ENCODE measurements around the gene TTC22.
"Not testable (repeated sequence)": the region's sequence is repeated elsewhere in the genome, so short reads cannot be mapped to it uniquely, and the experiment has no call there.

Gene TTC22

DNA sequence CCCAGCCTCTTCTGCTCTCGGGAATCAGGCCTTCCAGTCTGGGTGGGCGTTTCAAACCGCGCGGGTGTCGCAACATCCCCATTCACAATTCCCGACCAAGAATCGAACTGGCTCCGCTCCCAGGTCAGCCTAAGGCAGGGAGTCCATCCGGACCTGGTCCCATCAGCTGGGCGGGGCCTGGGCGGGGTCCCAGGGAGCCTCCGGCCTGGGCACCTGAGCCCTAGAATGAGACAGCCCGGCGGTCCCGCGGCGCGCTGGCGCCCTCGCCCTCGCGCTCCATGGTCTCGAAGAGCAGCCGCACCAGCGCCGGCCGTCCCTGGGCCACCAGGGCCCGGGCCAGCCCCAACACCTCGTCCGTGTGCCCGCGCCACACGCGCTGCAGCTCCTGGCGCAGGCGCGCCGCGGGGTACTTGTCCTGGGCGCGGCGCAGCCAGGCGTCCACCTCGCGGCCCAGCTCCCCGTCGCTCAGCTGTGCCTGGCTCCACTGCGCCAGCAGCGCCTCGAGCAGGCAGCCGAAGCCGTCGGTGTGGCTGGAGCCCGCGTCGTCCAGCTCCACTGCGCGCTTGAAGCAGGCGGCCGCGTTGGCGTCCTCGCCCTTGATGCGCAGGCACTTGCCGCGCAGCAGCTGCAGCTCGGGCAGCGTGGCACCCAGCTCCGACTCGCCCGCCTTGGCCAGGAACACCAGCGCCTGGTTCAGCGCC is 19.9 kb downstream of the TTC22 start:
- DNase-seq, result no peak

- no peak for DNase-seq
Measured at GRCh38 chr1:54777431-54777830, 23.7 kb downstream of the TTC22 start.

- no peak for DNase-seq
Measured at GRCh38 chr1:54777011-54777410, 24.1 kb downstream of the TTC22 start.

DNA sequence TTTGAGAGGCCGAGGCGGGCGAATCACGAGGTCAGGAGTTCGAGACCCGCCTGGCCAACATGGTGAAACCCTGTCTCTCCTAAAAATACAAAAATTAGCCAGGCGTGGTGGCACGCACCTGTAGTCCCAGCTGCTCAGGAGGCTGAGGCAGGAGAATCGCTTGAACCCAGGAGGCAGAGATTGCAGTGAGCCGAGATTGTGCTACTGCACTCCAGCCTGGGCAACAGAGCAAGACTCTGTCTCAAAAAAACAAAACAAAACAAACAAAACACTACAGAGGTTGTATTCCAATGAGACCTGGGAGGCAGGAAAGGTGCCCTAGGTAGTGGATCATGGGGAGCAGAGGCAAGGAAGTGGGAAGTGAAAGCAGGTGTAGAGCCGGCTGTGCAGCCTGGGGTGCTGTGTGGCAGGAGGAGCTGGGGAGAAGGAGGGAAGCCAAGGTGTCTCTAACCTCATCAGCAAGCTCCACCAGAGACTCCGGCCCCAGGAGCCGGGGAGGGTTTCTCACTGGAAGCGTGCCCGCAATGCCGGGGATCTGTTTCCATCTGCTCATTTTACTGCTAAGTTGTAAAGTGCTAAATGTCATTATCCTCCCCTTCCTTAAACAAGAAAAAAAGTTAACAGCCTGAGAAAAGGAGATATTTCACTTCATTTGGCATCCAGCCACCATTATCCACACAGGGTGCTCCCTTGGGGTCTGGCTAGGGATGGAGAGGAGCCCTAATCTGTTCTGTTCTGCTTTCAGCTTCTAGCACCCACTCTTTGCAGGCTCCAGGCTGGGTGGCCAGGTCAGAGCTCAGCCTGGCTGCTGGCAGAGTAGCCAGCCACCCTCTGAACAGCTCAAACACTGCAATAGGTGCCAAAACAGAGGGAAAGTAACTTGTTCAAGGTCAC is 25.0 kb downstream of the TTC22 start:
- DNase-seq, result not testable (repeated sequence)

DNA sequence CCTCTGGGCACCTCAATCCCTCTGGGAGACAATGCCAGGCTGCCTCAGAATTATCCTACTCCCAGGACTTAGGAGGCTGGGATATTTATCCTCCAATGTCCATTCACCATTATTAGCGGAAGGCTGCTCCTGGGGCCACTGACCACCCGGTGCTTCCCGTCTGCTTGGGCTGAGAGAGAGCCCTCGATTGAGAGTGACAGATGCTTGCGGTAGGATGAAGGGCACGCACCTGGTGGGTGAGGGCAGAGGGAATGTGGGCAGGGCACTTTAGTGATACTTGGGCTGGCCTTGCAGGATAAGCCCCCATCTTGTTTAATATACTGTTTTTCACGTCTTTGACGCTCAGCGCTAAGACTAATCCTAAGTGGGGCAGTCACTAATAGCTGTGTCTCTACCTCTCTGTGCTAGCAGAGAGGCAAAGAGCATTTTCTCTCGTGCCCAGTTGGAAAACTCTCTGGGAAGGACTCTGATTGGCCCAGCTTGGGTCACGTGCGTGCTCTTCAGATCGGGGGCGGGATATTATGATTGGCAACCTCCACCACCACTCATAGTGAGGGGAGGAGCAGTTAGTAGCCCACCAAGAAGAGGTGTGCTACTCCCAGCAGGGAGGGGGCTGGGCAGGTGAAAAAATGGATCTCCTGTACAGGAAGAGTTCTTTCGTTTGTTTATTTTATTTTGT is 26.2 kb downstream of the TTC22 start:
- DNase-seq, result peak; percentile 36

DNA sequence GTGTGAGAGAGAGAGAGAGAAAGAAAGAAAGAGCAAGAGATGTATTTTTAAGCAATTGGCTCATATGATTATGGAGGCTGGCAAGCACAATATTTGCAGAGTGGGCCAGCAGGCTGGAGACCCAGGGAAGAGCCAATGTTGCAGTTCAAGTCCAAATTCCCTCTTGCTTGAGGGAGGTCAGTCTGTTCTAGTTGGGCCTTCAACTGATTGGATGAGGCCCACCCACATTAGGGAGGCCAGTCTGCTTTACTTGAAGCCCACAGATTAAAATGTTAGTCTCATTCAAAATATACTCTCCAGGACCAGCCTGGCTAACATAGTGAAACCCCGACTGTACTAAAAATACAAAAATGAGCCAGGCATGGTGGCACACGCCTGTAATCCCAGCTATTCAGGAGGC is 28.2 kb downstream of the TTC22 start:
- no peak for DNase-seq

GRCh38 chr1:54768093-54768492 is 33.0 kb downstream of the TTC22 start:
- no peak for DNase-seq

DNA sequence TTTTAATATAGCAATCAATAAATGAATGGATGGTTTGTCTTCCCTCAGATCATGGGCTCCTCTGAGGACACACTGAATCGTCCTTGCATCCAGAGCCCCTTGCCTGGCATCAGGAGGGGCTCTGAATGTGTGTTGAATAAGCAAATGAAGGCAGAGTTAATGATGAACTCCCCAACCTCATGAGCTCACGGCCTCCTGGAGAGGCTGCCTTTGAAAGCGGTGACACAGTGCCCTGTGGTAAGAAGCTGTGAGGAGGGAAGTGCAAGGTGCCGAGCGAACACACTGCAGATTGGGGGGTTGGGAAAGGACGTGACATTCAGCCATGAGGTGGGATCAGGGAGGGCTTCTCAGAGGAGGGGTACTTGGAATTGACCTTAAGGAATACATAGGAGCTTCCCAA is 33.6 kb downstream of the TTC22 start:
- no peak for DNase-seq

GRCh38 chr1:54766726-54767125 is 34.4 kb downstream of the TTC22 start:
- no peak for DNase-seq

GRCh38 chr1:54764922-54765561 is 36.1 kb downstream of the TTC22 start:
- DNase-seq, result no peak

- peak; percentile 100 for DNase-seq
Measured at GRCh38 chr1:54764133-54764921, 36.8 kb downstream of the TTC22 start, which contains the start of gene PARS2. TSS of gene PARS2 (minus strand) at chr1:54764523. CDS start at chr1:54759161, 5,362 bp downstream.

- DNase-seq, result no peak
Measured at GRCh38 chr1:54763816-54764132, 37.3 kb downstream of the TTC22 start.

DNA sequence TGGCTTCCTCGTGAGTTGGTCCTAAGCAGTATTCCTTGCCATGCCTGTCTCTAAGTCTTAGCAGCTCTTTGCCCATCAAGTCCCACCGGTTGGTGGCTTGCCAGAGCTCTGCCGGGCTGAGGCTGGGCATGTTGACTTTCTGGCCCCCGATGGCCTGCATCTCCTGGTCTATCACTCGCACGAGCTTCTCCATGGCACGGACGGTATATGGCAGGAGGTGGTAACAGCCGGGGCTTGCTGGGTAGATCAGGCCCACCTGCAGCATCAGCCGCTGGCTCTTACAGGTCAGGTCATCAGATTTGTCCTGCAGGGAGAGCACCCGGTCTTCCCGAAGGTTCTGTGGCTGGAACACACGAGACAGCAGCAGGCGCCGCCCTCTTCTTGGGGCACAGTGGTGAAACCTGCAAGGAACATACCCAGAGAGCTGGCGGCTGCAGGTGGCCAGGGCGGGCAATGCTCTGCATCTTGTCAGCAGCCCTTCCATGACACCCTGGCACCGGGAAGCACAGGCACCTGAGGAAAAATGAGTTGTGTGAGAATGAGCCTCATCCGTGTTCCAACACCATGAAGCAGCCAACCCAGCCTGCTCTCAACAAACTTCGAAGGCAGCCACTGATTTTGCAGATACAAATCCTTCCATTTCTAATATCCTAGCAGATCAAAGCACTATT is 42.3 kb downstream of the TTC22 start:
- DNase-seq, result no peak

- no peak for DNase-seq
Measured at GRCh38 chr1:54757833-54758232, 43.3 kb downstream of the TTC22 start.

DNA sequence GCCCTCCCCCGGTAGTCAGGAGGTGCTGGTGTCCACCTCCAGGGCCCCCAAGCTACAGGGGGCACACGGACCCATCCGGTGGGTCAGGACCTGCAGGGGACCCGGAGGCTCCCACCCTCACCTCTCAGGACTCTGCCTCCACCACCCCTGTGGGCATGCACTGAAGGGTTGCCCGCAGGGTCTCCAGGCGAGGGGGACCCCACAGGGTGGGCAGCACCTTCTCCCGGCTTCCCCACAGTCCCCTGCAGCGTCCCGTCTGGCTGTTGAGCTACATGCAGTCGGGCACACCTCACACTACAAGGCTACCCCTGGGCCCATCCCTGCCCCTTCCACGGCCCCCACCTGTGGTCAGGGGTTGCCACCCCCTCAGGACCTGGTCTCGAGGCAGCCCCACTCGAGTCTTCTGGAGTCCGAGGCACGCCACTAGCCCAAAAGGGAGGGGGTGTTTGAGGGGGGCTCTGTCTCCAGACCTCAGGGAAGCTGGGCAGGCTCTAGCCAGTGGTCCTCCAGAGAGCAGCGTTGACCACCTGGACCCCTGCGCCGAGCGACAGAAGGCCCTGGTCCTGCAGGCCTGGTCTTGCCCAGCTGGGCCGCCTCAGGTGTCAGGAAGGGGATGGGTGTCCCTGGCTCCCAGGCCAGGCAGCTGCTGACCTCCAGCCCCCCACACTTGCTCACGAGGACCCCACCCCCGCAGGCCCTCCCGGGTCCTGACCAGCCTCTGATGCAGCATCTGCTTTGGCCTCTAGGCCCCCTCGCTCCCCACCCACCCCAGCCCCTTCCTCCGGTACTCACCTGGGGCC is 46.4 kb downstream of the TTC22 start:
- DNase-seq, result no peak

DNA sequence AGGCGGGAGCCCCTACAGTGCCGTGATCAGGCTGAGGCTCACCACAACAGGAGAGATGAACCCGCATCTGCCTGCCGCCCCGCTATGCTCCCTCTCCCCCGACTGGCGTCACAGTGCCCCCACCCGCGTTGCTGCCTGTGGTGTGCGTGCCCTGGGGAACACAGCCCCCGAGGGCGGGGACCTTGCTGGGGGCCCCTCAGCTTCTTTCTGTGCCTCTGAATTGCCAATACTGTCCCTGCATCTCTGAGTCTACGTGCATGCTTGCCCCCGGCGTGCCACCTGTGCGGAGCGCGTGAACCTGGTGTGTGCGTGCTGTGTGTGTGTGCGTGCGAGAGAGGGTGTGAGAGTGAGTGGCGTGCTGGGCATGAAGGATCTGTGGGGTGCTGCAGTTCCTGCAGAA is 47.1 kb downstream of the TTC22 start:
- DNase-seq, result no peak

- DNase-seq, result no peak
Measured at GRCh38 chr1:54751426-54751825, 49.7 kb downstream of the TTC22 start.

DNA sequence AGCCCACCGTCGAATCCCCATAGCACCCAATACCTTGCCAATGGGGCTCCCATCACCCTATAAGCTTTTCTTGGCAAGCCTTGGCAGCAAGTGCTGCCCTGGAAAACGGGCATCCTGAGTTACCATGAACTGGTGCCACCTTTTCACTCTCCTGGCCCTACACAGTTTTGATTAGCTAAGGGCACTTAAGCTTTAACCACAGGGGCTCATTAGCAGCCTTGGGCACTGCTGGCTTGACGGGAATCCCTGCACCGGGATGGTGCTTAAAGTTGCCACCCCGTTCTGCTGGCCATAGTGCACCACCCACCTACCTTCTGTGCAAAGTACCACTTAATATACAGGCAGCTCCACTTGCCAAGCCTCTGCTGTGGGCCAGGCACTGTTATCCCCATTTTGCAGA is 50.5 kb downstream of the TTC22 start:
- DNase-seq, result no peak

GRCh38 chr1:54748094-54748835 is 52.9 kb downstream of the TTC22 start:
- DNase-seq, result no peak

DNA sequence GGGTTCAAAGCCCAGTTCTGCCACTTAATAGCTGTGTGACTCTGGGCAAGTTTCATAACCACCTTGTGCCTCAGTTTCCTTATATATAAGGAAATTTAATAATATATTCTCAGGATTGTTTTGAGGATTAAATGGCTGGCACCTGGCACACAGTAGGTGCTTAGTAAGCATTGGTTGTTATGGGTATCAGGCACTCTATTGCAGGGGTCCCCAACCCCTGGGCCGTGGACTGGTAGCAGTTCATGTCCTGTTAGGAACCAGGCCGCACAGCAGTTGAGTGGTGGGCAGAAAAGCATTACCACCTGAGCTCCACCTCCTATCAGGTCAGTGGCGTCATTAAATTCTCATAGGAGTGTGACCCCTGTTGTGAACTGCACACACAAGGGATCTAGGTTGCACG is 55.3 kb downstream of the TTC22 start:
- no peak for DNase-seq

All from fibroblast of skin of right quadriceps (primary cell).